ENCODE results near the gene CCDC160.

Gene CCDC160

DNA sequence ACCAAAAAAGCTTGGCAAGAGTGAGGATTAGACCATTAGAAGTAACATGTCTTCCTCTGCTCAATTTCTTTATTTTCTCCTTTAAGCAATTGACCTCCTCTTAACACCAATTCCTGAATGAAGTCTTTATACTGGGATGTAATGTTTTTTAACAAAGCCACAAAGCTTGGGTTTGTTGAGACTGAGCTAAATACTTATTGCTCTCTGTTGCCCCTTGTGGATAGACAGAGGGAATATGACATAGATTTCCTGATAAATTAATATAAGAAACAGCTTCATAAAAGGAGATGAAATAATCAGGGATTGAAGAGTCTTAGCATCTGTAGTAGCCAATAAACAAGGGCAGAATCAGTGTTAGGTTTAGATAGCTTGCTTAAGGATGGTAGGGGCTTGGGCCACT is 57.6 kb downstream of the CCDC160 start:
- no peak for DNase-seq (ENCODE audit: low read depth in 2 of 3, low spot score in 2 of 3)
